ENCODE measurements around the gene SPDEF. TPM values are rescaled to one million over a fixed set of nuclear protein-coding genes. Genes with fewer than 3 reads are reported as not detected.

SPDEF gene
- total RNA-seq, 2 experiments from 2014 or later, result not detected

DNA sequence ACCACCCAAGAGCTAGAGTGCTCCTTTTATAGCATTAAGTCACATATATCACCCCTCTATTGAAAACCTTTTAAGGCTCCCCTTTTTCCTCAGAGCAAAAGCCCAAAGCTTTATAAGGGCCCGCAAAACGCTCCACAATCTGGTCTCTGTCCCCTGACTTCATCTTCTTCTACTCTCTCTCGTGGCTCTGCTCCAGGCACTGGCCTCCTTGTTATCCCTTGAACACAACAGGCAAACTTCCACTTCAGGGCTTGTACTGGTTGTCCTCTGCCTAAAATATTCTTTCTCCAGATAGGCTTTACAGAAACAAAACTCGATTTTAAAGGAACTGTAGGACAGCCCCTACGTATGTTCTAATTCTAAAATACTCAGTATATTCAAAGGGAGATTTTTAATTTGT is 44.0 kb upstream of the SPDEF start:
- no peak overlapping the region for H3K4me3 Mint-ChIP-seq
- CTCF ChIA-PET, result interaction anchor here (0.8 to 5.5 kb wide), 2 partner anchors 10 to 404 kb away, joined by 3 to 44 read pairs; no protein-coding TSS in a partner anchor
- DNase-seq, result no peak
- H3K36me3 Mint-ChIP-seq (ENCODE audit: low read depth), result peaks cover 2% of the 10 kb centered on the region
- no peak overlapping the region for H3K27ac Mint-ChIP-seq
- POLR2A ChIA-PET, result interaction anchor here (0.6 to 1.2 kb wide), 3 partner anchors 66 to 974 kb away, joined by 3 to 4 read pairs (median 3); partner anchors contain the start of gene HMGA1
- H3K4me1 Mint-ChIP-seq (ENCODE audit: low read depth), result peaks cover 34% of the 10 kb centered on the region
- no peaks in the 10 kb centered on the region for H3K27me3 Mint-ChIP-seq
- H3K9me3 Mint-ChIP-seq, result no peaks in the 10 kb centered on the region
- intact Hi-C loops (cut with micrococcal nuclease), result no loop called here
- TF ChIP-seq, protein P1, sequence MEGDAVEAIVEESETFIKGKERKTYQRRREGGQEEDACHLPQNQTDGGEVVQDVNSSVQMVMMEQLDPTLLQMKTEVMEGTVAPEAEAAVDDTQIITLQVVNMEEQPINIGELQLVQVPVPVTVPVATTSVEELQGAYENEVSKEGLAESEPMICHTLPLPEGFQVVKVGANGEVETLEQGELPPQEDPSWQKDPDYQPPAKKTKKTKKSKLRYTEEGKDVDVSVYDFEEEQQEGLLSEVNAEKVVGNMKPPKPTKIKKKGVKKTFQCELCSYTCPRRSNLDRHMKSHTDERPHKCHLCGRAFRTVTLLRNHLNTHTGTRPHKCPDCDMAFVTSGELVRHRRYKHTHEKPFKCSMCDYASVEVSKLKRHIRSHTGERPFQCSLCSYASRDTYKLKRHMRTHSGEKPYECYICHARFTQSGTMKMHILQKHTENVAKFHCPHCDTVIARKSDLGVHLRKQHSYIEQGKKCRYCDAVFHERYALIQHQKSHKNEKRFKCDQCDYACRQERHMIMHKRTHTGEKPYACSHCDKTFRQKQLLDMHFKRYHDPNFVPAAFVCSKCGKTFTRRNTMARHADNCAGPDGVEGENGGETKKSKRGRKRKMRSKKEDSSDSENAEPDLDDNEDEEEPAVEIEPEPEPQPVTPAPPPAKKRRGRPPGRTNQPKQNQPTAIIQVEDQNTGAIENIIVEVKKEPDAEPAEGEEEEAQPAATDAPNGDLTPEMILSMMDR (IDR thresholded peaks at IDR 0.05), result no peak
- ATAC-seq, result no peak

DNA sequence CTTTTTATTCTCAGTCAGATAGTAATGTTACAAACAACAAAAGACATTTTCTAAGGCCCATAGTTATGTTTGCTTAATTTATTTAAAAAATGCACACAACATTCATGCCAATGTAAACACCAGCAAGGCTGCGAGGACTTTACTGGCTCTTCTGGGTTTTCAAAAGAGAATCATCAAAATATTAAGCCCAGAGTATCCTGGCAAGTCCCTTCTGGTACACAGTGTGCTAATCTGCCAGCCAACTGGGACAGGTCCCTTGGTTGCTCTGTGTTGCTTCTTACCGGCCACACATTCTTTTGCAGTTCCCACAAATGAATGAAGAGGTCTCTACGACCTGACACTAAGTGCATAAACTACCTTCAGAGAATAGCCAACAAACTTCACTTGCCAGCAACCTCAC is 42.6 kb upstream of the SPDEF start:
- intact Hi-C loops (cut with micrococcal nuclease), result no loop called here
- DNase-seq (no peak), ATAC-seq (no peak)
- POLR2A ChIA-PET, result interaction anchor here (1.1 kb wide), 1 partner anchor 73 kb away, joined by 3 read pairs; no protein-coding TSS in a partner anchor
- Mint-ChIP-seq H3K27ac (no peak overlapping the region), H3K27me3 (no peaks in the 10 kb centered on the region), H3K4me3 (no peak overlapping the region), H3K4me1 (ENCODE audit: low read depth) (peaks cover 40% of the 10 kb centered on the region), H3K36me3 (ENCODE audit: low read depth) (no peaks in the 10 kb centered on the region), H3K9me3 (no peaks in the 10 kb centered on the region)
- TF ChIP-seq, protein P1 (IDR thresholded peaks at IDR 0.05), result no peak
- CTCF ChIA-PET, result interaction anchor here (0.8 to 5.5 kb wide), 3 partner anchors 11 to 140 kb away, joined by 3 to 44 read pairs (median 8); no protein-coding TSS in a partner anchor

GRCh38 chr6:34597605-34598353 is 41.6 kb upstream of the SPDEF start:
- ChIA-PET POLR2A (interaction anchor here (0.5 to 1.1 kb wide), 3 partner anchors 11 to 74 kb away, joined by 3 read pairs; no protein-coding TSS in a partner anchor), CTCF (interaction anchor here (0.7 to 5.5 kb wide), 5 partner anchors 12 to 348 kb away, joined by 3 to 44 read pairs (median 3); no protein-coding TSS in a partner anchor)
- DNase-seq, result no peak
- Mint-ChIP-seq H3K27me3 (no peaks in the 10 kb centered on the region), H3K4me3 (no peak overlapping the region), H3K27ac (no peak overlapping the region), H3K4me1 (ENCODE audit: low read depth) (peaks cover 40% of the 10 kb centered on the region), H3K9me3 (no peaks in the 10 kb centered on the region), H3K36me3 (ENCODE audit: low read depth) (no peaks in the 10 kb centered on the region)
- TF ChIP-seq, protein P1 (IDR thresholded peaks at IDR 0.05), result no peak
- intact Hi-C loops (cut with micrococcal nuclease), result no loop called here
- ATAC-seq, result no peak

DNA sequence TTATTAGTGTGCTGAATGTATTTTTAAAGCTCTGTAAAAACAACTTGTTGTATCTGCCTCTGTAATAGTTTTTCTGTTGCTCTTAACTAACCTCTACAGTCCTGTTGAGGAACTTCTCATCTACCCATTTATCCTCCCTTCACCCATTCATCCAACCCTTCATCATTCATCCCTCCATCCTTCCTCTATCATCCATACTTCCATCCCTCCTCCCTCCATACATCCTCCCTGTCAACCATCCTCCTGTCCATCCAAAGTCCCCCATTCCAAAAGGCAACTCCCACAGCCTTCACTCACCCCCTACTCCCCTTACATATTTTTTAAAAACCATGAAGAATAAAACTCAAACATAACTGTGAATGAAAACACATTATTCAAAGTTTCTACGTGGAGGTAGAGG is 40.7 kb upstream of the SPDEF start:
- TF ChIP-seq, protein P1 (IDR thresholded peaks at IDR 0.05), result no peak
- H3K27ac Mint-ChIP-seq, result peak overlapping the region; percentile 9
- ChIA-PET CTCF (interaction anchor here (0.7 to 5.5 kb wide), 4 partner anchors 13 to 347 kb away, joined by 3 to 44 read pairs (median 6); no protein-coding TSS in a partner anchor), POLR2A (interaction anchor here (0.9 kb wide), 1 partner anchor 12 kb away, joined by 3 read pairs; no protein-coding TSS in a partner anchor)
- intact Hi-C loops (cut with micrococcal nuclease), result no loop called here
- H3K4me3 Mint-ChIP-seq, result no peak overlapping the region
- no peaks in the 10 kb centered on the region for H3K36me3 Mint-ChIP-seq (ENCODE audit: low read depth)
- H3K9me3 Mint-ChIP-seq, result no peaks in the 10 kb centered on the region
- no peak for ATAC-seq
- peaks cover 41% of the 10 kb centered on the region for H3K4me1 Mint-ChIP-seq (ENCODE audit: low read depth)
- no peaks in the 10 kb centered on the region for H3K27me3 Mint-ChIP-seq
- DNase-seq, result no peak

Data from activated CD8-positive, alpha-beta T cell treated with anti-CD3 and anti-CD28 coated beads for 36 hours (primary cell).